GM23338 (cell line): Measurements from ENCODE around the gene PPP2R3B. TPM values are rescaled to one million over a fixed set of nuclear protein-coding genes. Genes with fewer than 3 reads are reported as not detected.

Source experiments
- ATAC-seq: fragments of 200-7000 bp; cut with Tn5 transposase; 3 replicates; pipeline ENCODE4 v1.9.1; 2020
- DNase-seq: peaks from one replicate; pipeline ENCODE4 v3.0.0-alpha.2; 2015; ENCODE audit warnings: low spot score
- H2AFZ ChIP-seq: fragments of 200-600 bp; sonication (generic); 2 replicates; pipeline ENCODE4 v1.8.0; 2016; ENCODE audit warnings: antibody characterized with exemption, mild to moderate bottlenecking, moderate library complexity
- H3F3A ChIP-seq: fragments of 200-600 bp; sonication (generic); replicated peaks from 2 replicates; pipeline ENCODE4 v1.8.0; 2017; ENCODE audit warnings: antibody characterized with exemption, mixed run types, low read depth
- H3K27ac ChIP-seq: fragments of 200-600 bp; sonication (generic); 2 replicates; pipeline ENCODE4 v1.6.1; 2016; ENCODE audit warnings: low read depth
- H3K27me3 ChIP-seq: fragments of 200-600 bp; sonication (generic); 2 replicates; pipeline ENCODE4 v1.8.0; 2016; ENCODE audit warnings: mild to moderate bottlenecking, mixed run types, moderate library complexity; ENCODE audit not compliant: insufficient read depth
- H3K36me3 ChIP-seq: fragments of 200-600 bp; sonication (generic); 2 replicates; pipeline ENCODE4 v1.8.0; 2016; ENCODE audit warnings: mild to moderate bottlenecking; ENCODE audit not compliant: insufficient read depth
- H3K4me1 ChIP-seq: fragments of 200-600 bp; sonication (generic); 2 replicates; pipeline ENCODE4 v1.8.0; 2016; ENCODE audit warnings: mild to moderate bottlenecking, moderate library complexity; ENCODE audit not compliant: insufficient read depth
- H3K4me2 ChIP-seq: fragments of 200-600 bp; sonication (generic); 2 replicates; pipeline ENCODE4 v1.7.1; 2017; ENCODE audit warnings: mixed run types
- H3K4me3 ChIP-seq: fragments of 200-600 bp; sonication (generic); 2 replicates; pipeline ENCODE4 v1.6.1; 2016; ENCODE audit warnings: mixed run types
- H3K79me2 ChIP-seq: fragments of 200-600 bp; sonication (generic); replicated peaks from 2 replicates; pipeline ENCODE4 v1.8.0; 2017; ENCODE audit warnings: mild to moderate bottlenecking; ENCODE audit not compliant: insufficient read depth
- H3K9me2 ChIP-seq: fragments of 200-600 bp; sonication (generic); 2 replicates; pipeline ENCODE4 v1.8.0; 2017; ENCODE audit not compliant: insufficient read depth
- H4K20me1 ChIP-seq: fragments of 200-600 bp; sonication (generic); replicated peaks from 2 replicates; pipeline ENCODE4 v1.8.0; 2017; ENCODE audit warnings: mild to moderate bottlenecking; ENCODE audit not compliant: insufficient read depth
- H3K27ac Mint-ChIP-seq: 2 replicates; pipeline ENCODE4 v1.8.0; 2020; ENCODE audit warnings: inconsistent platforms, mild to moderate bottlenecking, moderate library complexity, mixed read lengths
- H3K27me3 Mint-ChIP-seq: 3 replicates; pipeline ENCODE4 v1.8.0; 2022; ENCODE audit warnings: low read depth, mild to moderate bottlenecking, moderate library complexity, mixed read lengths, inconsistent platforms; ENCODE audit not compliant: insufficient read depth, poor library complexity
- H3K36me3 Mint-ChIP-seq: 3 replicates; pipeline ENCODE4 v1.8.0; 2021; ENCODE audit warnings: low read depth, mild to moderate bottlenecking, inconsistent platforms, moderate library complexity, mixed read lengths
- H3K4me1 Mint-ChIP-seq: 3 replicates; pipeline ENCODE4 v1.8.0; 2020; ENCODE audit warnings: mild to moderate bottlenecking, inconsistent platforms, mixed read lengths
- H3K4me3 Mint-ChIP-seq: 3 replicates; pipeline ENCODE4 v1.8.0; 2021; ENCODE audit warnings: moderate library complexity, mild to moderate bottlenecking, inconsistent platforms, mixed read lengths
- H3K9me3 Mint-ChIP-seq: 3 replicates; pipeline ENCODE4 v1.8.0; 2020; ENCODE audit warnings: moderate library complexity, mild to moderate bottlenecking, inconsistent platforms, mixed read lengths
- CREB1 ChIP-seq: fragments of 250-450 bp; sonication (Bioruptor Pico); IDR thresholded peaks from 2 replicates; pipeline ENCODE4 v1.5.0; 2020; ENCODE audit warnings: low read depth, mild to moderate bottlenecking, moderate library complexity
- CTCF ChIP-seq, 2 experiments: fragments of 200-600 bp in 1 of 2; sonication (generic) in 1 of 2; conservative IDR thresholded peaks; 2 replicates each; pipeline versions ENCODE4 v1.5.1 to v1.6.1; 2016 to 2017; ENCODE audit warnings: antibody characterized with exemption in 2 of 2, low read depth in 2 of 2, mild to moderate bottlenecking in 2 of 2, moderate library complexity in 1 of 2
- ETS1 ChIP-seq: IDR thresholded peaks from 2 replicates; pipeline ENCODE4 v1.6.1; 2016; ENCODE audit warnings: antibody characterized with exemption
- EZH2 ChIP-seq: fragments of 200-600 bp; sonication (generic); IDR thresholded peaks from one replicate; pipeline ENCODE4 v1.8.0; 2017; ENCODE audit warnings: antibody characterized with exemption, mild to moderate bottlenecking, low read depth; ENCODE audit not compliant: unreplicated experiment
- EZH2phosphoT487 ChIP-seq: fragments of 200-600 bp; sonication (generic); IDR thresholded peaks from one replicate; pipeline ENCODE4 v1.8.1; 2018; ENCODE audit warnings: antibody characterized with exemption; ENCODE audit not compliant: unreplicated experiment
- JUNB ChIP-seq: IDR thresholded peaks from one replicate; pipeline ENCODE4 v1.6.1; 2016; ENCODE audit warnings: antibody characterized with exemption; ENCODE audit not compliant: unreplicated experiment
- NANOG ChIP-seq: IDR thresholded peaks from 2 replicates; pipeline ENCODE4 v1.6.1; 2016; ENCODE audit warnings: antibody characterized with exemption, borderline replicate concordance
- POLR2AphosphoS5 ChIP-seq: IDR thresholded peaks from 2 replicates; pipeline ENCODE4 v1.6.1; 2016; ENCODE audit warnings: antibody characterized with exemption, low read depth
- REST ChIP-seq: IDR thresholded peaks from one replicate; pipeline ENCODE4 v1.6.1; 2018; ENCODE audit warnings: antibody characterized with exemption; ENCODE audit not compliant: unreplicated experiment
- STAT1 ChIP-seq: IDR thresholded peaks from one replicate; pipeline ENCODE4 v1.6.1; 2016; ENCODE audit warnings: antibody characterized with exemption; ENCODE audit not compliant: unreplicated experiment
- ZNF114 ChIP-seq: fragments of 250-450 bp; sonication (Bioruptor Pico); IDR thresholded peaks from 2 replicates; pipeline ENCODE4 v1.5.0; 2020; ENCODE audit warnings: mild to moderate bottlenecking, moderate library complexity
- ZNF331 ChIP-seq: fragments of 250-450 bp; sonication (Bioruptor Pico); IDR thresholded peaks from 2 replicates; pipeline ENCODE4 v1.5.0; 2020; ENCODE audit warnings: low read depth, mild to moderate bottlenecking, moderate library complexity
- ZNF462 ChIP-seq: fragments of 250-450 bp; sonication (Bioruptor Pico); IDR thresholded peaks from 2 replicates; pipeline ENCODE4 v1.5.0; 2020; ENCODE audit warnings: mild to moderate bottlenecking, moderate library complexity
- polyA plus RNA-seq: library from polyadenylated mRNA; unstranded; fragments of >200 nt; fragmentation: Nextera tagmentation; extraction: Ambion mirVana; gene quantifications from 2 replicates; pipeline ENCODE4 v1.2.1, GENCODE V29; 2016
- total RNA-seq: library from RNA; depleted of rRNA; stranded (reverse); fragments of >200 nt; shearing (Covaris generic); gene quantifications from 2 replicates; pipeline ENCODE4 v1.2.3, GENCODE V29; 2014

Gene PPP2R3B
- total and polyA plus RNA-seq, 2 experiments from 2014 or later = 50.1 to 104 TPM

- no peak overlapping the region for H3K4me3 Mint-ChIP-seq
- H4K20me1 ChIP-seq = no peaks in the 10 kb centered on the region
- H3K27ac ChIP-seq = no peak overlapping the region
- TF ChIP-seq POLR2AphosphoS5 = no peak
- TF ChIP-seq ZNF462 = no peak
- TF ChIP-seq ETS1 = no peak
- TF ChIP-seq CTCF (conservative IDR thresholded peaks at IDR 0.05; ENCODE audit: low read depth in 2 of 2) = no peak
- TF ChIP-seq CREB1 = no peak
- no peak for TF ChIP-seq REST
- no peak for TF ChIP-seq EZH2phosphoT487
- TF ChIP-seq ZNF331 (CRISPR knock-in tag) = no peak
- TF ChIP-seq NANOG = no peak
- no peak for TF ChIP-seq EZH2
- no peak for TF ChIP-seq JUNB
- TF ChIP-seq STAT1 = no peak
- no peak for TF ChIP-seq ZNF114 (CRISPR knock-in tag)
- H3K27me3 Mint-ChIP-seq = peaks cover 10% of the 10 kb centered on the region
- H3K4me1 Mint-ChIP-seq = no peaks in the 10 kb centered on the region
- H3K4me1 ChIP-seq = peaks cover 7% of the 10 kb centered on the region; the same call in 1 of the 2 replicates
- no peaks in the 10 kb centered on the region for H3K27me3 ChIP-seq
- no peak overlapping the region for H2AFZ ChIP-seq
- H3K9me3 Mint-ChIP-seq = peaks cover 84% of the 10 kb centered on the region
- H3K36me3 ChIP-seq = no peaks in the 10 kb centered on the region
- H3K4me2 ChIP-seq = no peak overlapping the region
- H3K27ac Mint-ChIP-seq = no peak overlapping the region
- peaks cover 4% of the 10 kb centered on the region; the same call in 1 of the 2 replicates for H3F3A ChIP-seq
- DNase-seq (no peak), ATAC-seq (no peak)
- peaks cover 50% of the 10 kb centered on the region for H3K36me3 Mint-ChIP-seq
- no peaks in the 10 kb centered on the region for H3K9me2 ChIP-seq
- no peaks in the 10 kb centered on the region for H3K79me2 ChIP-seq
- H3K4me3 ChIP-seq = no peak overlapping the region
Measured at GRCh38 chrX:434946-435345, 48.2 kb upstream of the PPP2R3B start.
